ENCODE results near the gene ITGAE. TPM values are rescaled to one million over a fixed set of nuclear protein-coding genes. Genes with fewer than 3 reads are reported as not detected.
A peak's percentile ranks its signal among the peaks of the same experiment; 100 is the strongest.

ITGAE gene
- total RNA-seq, 2 donors from 2014 or later, result 9.1 to 12.9 TPM

GRCh38 chr17:3754066-3754457 lies 46.9 kb downstream of the ITGAE start:
- peak overlapping the region; percentile 58 to 88 (median 72) for H3K27ac ChIP-seq
- no peaks in the 10 kb centered on the region for H3K36me3 ChIP-seq (replicated peaks in 1 of 2; ENCODE audit: insufficient read depth in 1 of 2, low read depth in 2 of 2)
- no peak for ATAC-seq
- peaks cover 5% of the 10 kb centered on the region for H3K4me1 ChIP-seq
- H3K4me3 ChIP-seq, result no peak overlapping the region
- intact Hi-C loops (cut with DNase I), result no loop called here
- H3K27me3 ChIP-seq, result no peaks in the 10 kb centered on the region
- TF ChIP-seq CTCF (IDR thresholded peaks at IDR 0.05) (no peak), POLR2A (IDR thresholded peaks at IDR 0.05) (peak in 2 of 3 donors; percentile 16 to 25)
- 80 to 81% methylated on average over 18 of the region's 18 CpGs for WGBS, 2 donors
- no peaks in the 10 kb centered on the region for H3K9me3 ChIP-seq
- DNase-seq, result no peak

GRCh38 chr17:3753624-3754023 lies 47.4 kb downstream of the ITGAE start:
- intact Hi-C loops (cut with DNase I), result no loop called here

GRCh38 chr17:3751836-3752235 lies 49.2 kb downstream of the ITGAE start:
- no peak for ATAC-seq
- no peak for DNase-seq
- Histone ChIP-seq H3K4me3 (no peak overlapping the region), H3K27ac (no peak overlapping the region), H3K36me3 (replicated peaks in 1 of 2; ENCODE audit: insufficient read depth in 1 of 2, low read depth in 2 of 2) (no peaks in the 10 kb centered on the region), H3K27me3 (no peaks in the 10 kb centered on the region), H3K4me1 (peaks cover 5% of the 10 kb centered on the region), H3K9me3 (no peaks in the 10 kb centered on the region)
- 87 to 90% methylated on average over 6 to 14 of the region's 15 CpGs for whole genome bisulfite sequencing, 2 donors
- intact Hi-C loops (cut with DNase I), result no loop called here
- TF ChIP-seq CTCF (IDR thresholded peaks at IDR 0.05), result no peak
- no peak for TF ChIP-seq POLR2A (IDR thresholded peaks at IDR 0.05)

More at GRCh38 chr17:3753624-3754023, 47.4 kb downstream of the ITGAE start:
- H3K27me3 ChIP-seq, result no peaks in the 10 kb centered on the region
- ATAC-seq (no peak), DNase-seq (no peak)
- no peaks in the 10 kb centered on the region for H3K36me3 ChIP-seq (replicated peaks in 1 of 2; ENCODE audit: insufficient read depth in 1 of 2, low read depth in 2 of 2)
- H3K9me3 ChIP-seq, result no peaks in the 10 kb centered on the region
- TF ChIP-seq POLR2A (IDR thresholded peaks at IDR 0.05) (no peak), CTCF (IDR thresholded peaks at IDR 0.05) (no peak)
- 70 to 80% methylated on average over 2 to 11 of the region's 12 CpGs for WGBS, 2 donors
- peaks cover 5% of the 10 kb centered on the region for H3K4me1 ChIP-seq
- no peak overlapping the region for H3K4me3 ChIP-seq
- H3K27ac ChIP-seq, result peak overlapping the region in 1 of 4 donors; percentile 58

GRCh38 chr17:3750926-3751325 lies 50.1 kb downstream of the ITGAE start:
- intact Hi-C loops (cut with DNase I), result no loop called here
- ATAC-seq, result no peak
- Histone ChIP-seq H3K27me3 (no peaks in the 10 kb centered on the region), H3K27ac (no peak overlapping the region), H3K36me3 (replicated peaks in 1 of 2; ENCODE audit: insufficient read depth in 1 of 2, low read depth in 2 of 2) (no peaks in the 10 kb centered on the region), H3K4me1 (peaks cover 4% of the 10 kb centered on the region), H3K4me3 (no peak overlapping the region), H3K9me3 (no peaks in the 10 kb centered on the region)
- DNase-seq, result no peak
- TF ChIP-seq POLR2A (IDR thresholded peaks at IDR 0.05) (no peak), CTCF (IDR thresholded peaks at IDR 0.05) (no peak)
- 59 to 80% methylated on average over 8 of the region's 8 CpGs for WGBS, 2 donors

- WGBS, 2 donors, result 67 to 82% methylated on average over 17 of the region's 17 CpGs
- intact Hi-C loops (cut with DNase I), result no loop called here
- ATAC-seq (no peak), DNase-seq (no peak)
- H3K27me3 ChIP-seq, result no peaks in the 10 kb centered on the region
- no peaks in the 10 kb centered on the region for H3K4me1 ChIP-seq
- H3K36me3 ChIP-seq (replicated peaks in 1 of 2; ENCODE audit: insufficient read depth in 1 of 2, low read depth in 2 of 2), result no peaks in the 10 kb centered on the region
- no peak for TF ChIP-seq CTCF (IDR thresholded peaks at IDR 0.05)
- no peak for TF ChIP-seq POLR2A (IDR thresholded peaks at IDR 0.05)
- no peak overlapping the region for H3K4me3 ChIP-seq
- no peak overlapping the region for H3K27ac ChIP-seq
- no peaks in the 10 kb centered on the region for H3K9me3 ChIP-seq
Measured at GRCh38 chr17:3750296-3750695, 50.7 kb downstream of the ITGAE start.
